ENCODE results near the gene REV3L.

- no peak for TF ChIP-seq CTCF (IDR thresholded peaks at IDR 0.05; ENCODE audit: low read length)
- no peak for TF ChIP-seq EZH2phosphoT487 (IDR thresholded peaks at IDR 0.05; ENCODE audit: low read length)
These were observed 144.2 kb downstream of the REV3L start for GRCh38 chr6:111338843-111339242.

All from MM.1S (cell line).